OCI-LY7 (cell line): ENCODE measurements around the gene NUP58. TPM values are rescaled to one million over a fixed set of nuclear protein-coding genes. Genes with fewer than 3 reads are reported as not detected.

Experiments used
- BruUV-seq: library from RNA; stranded (reverse); fragments of 400-500 nt; replicated peaks from 2 replicates; lab custom pipeline; 2021; lab: Mats Ljungman, UMichigan
- CTCF ChIA-PET: fragments of 300-600 bp; sonication (Branson Sonifier 250); formaldehyde crosslinking; loops from one replicate; lab custom pipeline; 2022; ENCODE audit warnings: antibody characterized with exemption; ENCODE audit not compliant: unreplicated experiment; lab: Charles Lee
- POLR2A ChIA-PET: fragments of 300-600 bp; sonication (Branson Sonifier 250); formaldehyde crosslinking; loops from one replicate; lab custom pipeline; 2022; ENCODE audit warnings: antibody characterized with exemption; lab: Charles Lee
- DNase-seq: peaks from one replicate; pipeline ENCODE4 v3.0.0-alpha.2; 2015; ENCODE audit warnings: low spot score
- H2AFZ ChIP-seq: fragments of 200-600 bp; sonication (generic), shearing (Covaris generic); 2 replicates; pipeline ENCODE4 v1.6.1; 2014; ENCODE audit warnings: mild to moderate bottlenecking, antibody characterized with exemption, low read length, moderate library complexity
- H3K27ac ChIP-seq: fragments of 200-600 bp; sonication (generic); 2 replicates; pipeline ENCODE4 v1.5.1; 2014; ENCODE audit warnings: mixed run types, low read depth, mild to moderate bottlenecking, moderate library complexity, low read length, inconsistent platforms; ENCODE audit not compliant: poor library complexity, severe bottlenecking
- H3K36me3 ChIP-seq: fragments of 200-600 bp; sonication (generic); 2 replicates; pipeline ENCODE4 v1.6.1; 2014; ENCODE audit warnings: mild to moderate bottlenecking, antibody characterized with exemption, low read length, moderate library complexity, mixed read lengths; ENCODE audit not compliant: insufficient read depth
- H3K4me1 ChIP-seq: fragments of 200-600 bp; sonication (generic); 2 replicates; pipeline ENCODE4 v1.5.1; 2014; ENCODE audit warnings: mild to moderate bottlenecking, low read length; ENCODE audit not compliant: insufficient read depth, poor library complexity, severe bottlenecking
- H3K4me2 ChIP-seq: fragments of 200-600 bp; sonication (generic); 2 replicates; pipeline ENCODE4 v1.6.1; 2014; ENCODE audit warnings: mild to moderate bottlenecking, low read length
- H3K4me3 ChIP-seq: fragments of 200-600 bp; sonication (generic); 2 replicates; pipeline ENCODE4 v1.5.1; 2014; ENCODE audit warnings: mild to moderate bottlenecking, low read depth, low read length; ENCODE audit not compliant: poor library complexity, severe bottlenecking
- H3K79me2 ChIP-seq: fragments of 200-600 bp; sonication (generic); 2 replicates; pipeline ENCODE4 v1.6.1; 2016; ENCODE audit warnings: low read depth, mild to moderate bottlenecking, low read length, moderate library complexity, mixed read lengths; ENCODE audit not compliant: insufficient read depth
- H3K9me2 ChIP-seq: fragments of 200-600 bp; sonication (generic); 2 replicates; pipeline ENCODE4 v1.6.1; 2016; ENCODE audit warnings: mild to moderate bottlenecking, low read length, mixed read lengths; ENCODE audit not compliant: insufficient read depth
- H3K9me3 ChIP-seq: fragments of 200-600 bp; sonication (generic); 2 replicates; pipeline ENCODE4 v1.6.1; 2014; ENCODE audit warnings: mild to moderate bottlenecking, mixed run types, low read length, mixed read lengths
- H4K20me1 ChIP-seq: fragments of 200-600 bp; sonication (generic); 2 replicates; pipeline ENCODE4 v1.6.1; 2014; ENCODE audit warnings: mild to moderate bottlenecking, antibody characterized with exemption, low read length, moderate library complexity, mixed read lengths; ENCODE audit not compliant: insufficient read depth
- CTCF ChIP-seq: fragments of 200-600 bp; sonication (generic); conservative IDR thresholded peaks from 2 replicates; pipeline ENCODE4 v1.5.1; 2014; ENCODE audit warnings: mild to moderate bottlenecking, antibody characterized with exemption, low read length, moderate library complexity, mixed read lengths
- EZH2phosphoT487 ChIP-seq: fragments of 200-600 bp; sonication (generic); IDR thresholded peaks from 2 replicates; pipeline ENCODE4 v1.6.1; 2018; ENCODE audit warnings: low read depth, borderline replicate concordance, mild to moderate bottlenecking, mixed run types, antibody characterized with exemption, low read length, moderate library complexity, mixed read lengths
- intact Hi-C: fragments of 100-400 bp; cut with micrococcal nuclease; formaldehyde crosslinking; loops from one replicate; pipeline ENCODE4 v1.10.0; 2022; ENCODE audit not compliant: unreplicated experiment
- total RNA-seq, 2 experiments: library from RNA; depleted of rRNA in 1 of 2; stranded (reverse); fragments of >200 nt in 1 of 2; shearing (Covaris generic) in 1 of 2; gene quantifications; 2 replicates each; pipeline ENCODE4 v1.2.3, GENCODE V29; 2014 to 2022

Gene NUP58
- total RNA-seq, 2 experiments from 2014 or later = 82.7 to 127 TPM

- POLR2A ChIA-PET = no interaction called here
- DNase-seq = no peak
- no peaks in the 10 kb centered on the region for H3K4me1 ChIP-seq
- no peaks in the 10 kb centered on the region for H3K79me2 ChIP-seq
- no peak overlapping the region for H3K4me3 ChIP-seq
- H3K36me3 ChIP-seq = no peaks in the 10 kb centered on the region
- H3K4me2 ChIP-seq = no peak overlapping the region
- no peaks in the 10 kb centered on the region for H4K20me1 ChIP-seq
- no peak overlapping the region for H2AFZ ChIP-seq
- H3K27ac ChIP-seq = no peak overlapping the region
- H3K9me2 ChIP-seq = no peaks in the 10 kb centered on the region
- TF ChIP-seq CTCF = no peak
- no peak for TF ChIP-seq EZH2phosphoT487
- intact Hi-C loops = no loop called here
- BruUV-seq = no TSS peak
- CTCF ChIA-PET = no interaction called here
- no peaks in the 10 kb centered on the region for H3K9me3 ChIP-seq
These were observed 78.7 kb downstream of the NUP58 start for GRCh38 chr13:25380082-25380481.

- Histone ChIP-seq H3K4me1 (no peaks in the 10 kb centered on the region), H3K9me2 (no peaks in the 10 kb centered on the region), H2AFZ (no peak overlapping the region), H3K4me3 (no peak overlapping the region), H3K79me2 (no peaks in the 10 kb centered on the region), H3K4me2 (no peak overlapping the region), H3K36me3 (no peaks in the 10 kb centered on the region), H4K20me1 (no peaks in the 10 kb centered on the region), H3K9me3 (no peaks in the 10 kb centered on the region), H3K27ac (no peak overlapping the region)
- BruUV-seq = no TSS peak
- ChIA-PET POLR2A (no interaction called here), CTCF (no interaction called here)
- intact Hi-C loops = no loop called here
- TF ChIP-seq EZH2phosphoT487 = no peak
- no peak for TF ChIP-seq CTCF
- DNase-seq = no peak
These were observed 79.4 kb downstream of the NUP58 start for GRCh38 chr13:25380741-25381324.

- no peaks in the 10 kb centered on the region for H3K9me3 ChIP-seq
- no peaks in the 10 kb centered on the region for H3K9me2 ChIP-seq
- POLR2A ChIA-PET = no interaction called here
- H2AFZ ChIP-seq = no peak overlapping the region
- no TSS peak for BruUV-seq
- H3K4me1 ChIP-seq = no peaks in the 10 kb centered on the region
- H4K20me1 ChIP-seq = no peaks in the 10 kb centered on the region
- H3K36me3 ChIP-seq = no peaks in the 10 kb centered on the region
- CTCF ChIA-PET = no interaction called here
- H3K79me2 ChIP-seq = no peaks in the 10 kb centered on the region
- intact Hi-C loops = no loop called here
- no peak overlapping the region for H3K4me2 ChIP-seq
- no peak for TF ChIP-seq EZH2phosphoT487
- no peak for TF ChIP-seq CTCF
- DNase-seq = no peak
- H3K27ac ChIP-seq = no peak overlapping the region
- no peak overlapping the region for H3K4me3 ChIP-seq
These were observed 83.5 kb downstream of the NUP58 start for GRCh38 chr13:25384758-25385410.
